Upper lobe of right lung (tissue), 1 donor: ENCODE results near the gene TLE4. TPM values are rescaled to one million over a fixed set of nuclear protein-coding genes. Genes with fewer than 3 reads are reported as not detected.
"Not testable (repeated sequence)": the region's sequence is repeated elsewhere in the genome, so short reads cannot be mapped to it uniquely, and the experiment has no call there.

Experiments
- ATAC-seq: fragments of 200-7000 bp; cut with Tn5 transposase; one replicate; pipeline ENCODE4 v1.9.1; 2020; ENCODE audit warnings: mild to moderate bottlenecking, moderate library complexity
- DNase-seq: peaks from one replicate; pipeline ENCODE4 v3.0.0-alpha.2; 2020
- H3K27ac ChIP-seq: fragments of 200-600 bp; one replicate; pipeline ENCODE4 v1.8.0; 2022
- H3K27me3 ChIP-seq: fragments of 200-600 bp; one replicate; pipeline ENCODE4 v1.8.0; 2022; ENCODE audit warnings: mild to moderate bottlenecking
- H3K36me3 ChIP-seq: fragments of 200-600 bp; one replicate; pipeline ENCODE4 v1.8.0; 2022
- H3K4me1 ChIP-seq: fragments of 200-600 bp; one replicate; pipeline ENCODE4 v1.8.0; 2022
- H3K4me3 ChIP-seq: fragments of 200-600 bp; one replicate; pipeline ENCODE4 v1.8.0; 2022; ENCODE audit warnings: mild to moderate bottlenecking
- H3K9me3 ChIP-seq: fragments of 200-600 bp; one replicate; pipeline ENCODE4 v1.8.0; 2022
- intact Hi-C: fragments of 100-400 bp; cut with DNase I; formaldehyde crosslinking; loops from one replicate; pipeline ENCODE4 v1.11.0; 2022
- total RNA-seq: library from RNA; stranded (reverse); fragmentation: NEBNext Ultra II Directional; extraction: Animal tissue kit (Norgen Biotek cat#: 25700); gene quantifications from one replicate; pipeline ENCODE4 v1.2.1, GENCODE V29; 2021
- TF ChIP-seq, protein P1 (sequence below): fragments of 200-600 bp; IDR thresholded peaks from one replicate; pipeline ENCODE4 v1.8.0; 2022; ENCODE audit warnings: antibody characterized with exemption
- donor health status: DM: no; HTN: yes; CAD: no; lungs with severe emphysema.

Gene TLE4
- total RNA-seq, 1 donor from 2014 or later: 37.1 TPM

GRCh38 chr9:79644048-79644447 is 72.3 kb downstream of the TLE4 start:
- intact Hi-C loops: no loop called here
- no peaks in the 10 kb centered on the region for H3K9me3 ChIP-seq
- ATAC-seq (no peak), DNase-seq (no peak)
- TF ChIP-seq, protein P1, sequence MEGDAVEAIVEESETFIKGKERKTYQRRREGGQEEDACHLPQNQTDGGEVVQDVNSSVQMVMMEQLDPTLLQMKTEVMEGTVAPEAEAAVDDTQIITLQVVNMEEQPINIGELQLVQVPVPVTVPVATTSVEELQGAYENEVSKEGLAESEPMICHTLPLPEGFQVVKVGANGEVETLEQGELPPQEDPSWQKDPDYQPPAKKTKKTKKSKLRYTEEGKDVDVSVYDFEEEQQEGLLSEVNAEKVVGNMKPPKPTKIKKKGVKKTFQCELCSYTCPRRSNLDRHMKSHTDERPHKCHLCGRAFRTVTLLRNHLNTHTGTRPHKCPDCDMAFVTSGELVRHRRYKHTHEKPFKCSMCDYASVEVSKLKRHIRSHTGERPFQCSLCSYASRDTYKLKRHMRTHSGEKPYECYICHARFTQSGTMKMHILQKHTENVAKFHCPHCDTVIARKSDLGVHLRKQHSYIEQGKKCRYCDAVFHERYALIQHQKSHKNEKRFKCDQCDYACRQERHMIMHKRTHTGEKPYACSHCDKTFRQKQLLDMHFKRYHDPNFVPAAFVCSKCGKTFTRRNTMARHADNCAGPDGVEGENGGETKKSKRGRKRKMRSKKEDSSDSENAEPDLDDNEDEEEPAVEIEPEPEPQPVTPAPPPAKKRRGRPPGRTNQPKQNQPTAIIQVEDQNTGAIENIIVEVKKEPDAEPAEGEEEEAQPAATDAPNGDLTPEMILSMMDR: no peak
- H3K4me1 ChIP-seq: no peaks in the 10 kb centered on the region
- H3K36me3 ChIP-seq: no peaks in the 10 kb centered on the region
- no peaks in the 10 kb centered on the region for H3K27me3 ChIP-seq
- no peak overlapping the region for H3K4me3 ChIP-seq
- H3K27ac ChIP-seq: no peak overlapping the region

DNA sequence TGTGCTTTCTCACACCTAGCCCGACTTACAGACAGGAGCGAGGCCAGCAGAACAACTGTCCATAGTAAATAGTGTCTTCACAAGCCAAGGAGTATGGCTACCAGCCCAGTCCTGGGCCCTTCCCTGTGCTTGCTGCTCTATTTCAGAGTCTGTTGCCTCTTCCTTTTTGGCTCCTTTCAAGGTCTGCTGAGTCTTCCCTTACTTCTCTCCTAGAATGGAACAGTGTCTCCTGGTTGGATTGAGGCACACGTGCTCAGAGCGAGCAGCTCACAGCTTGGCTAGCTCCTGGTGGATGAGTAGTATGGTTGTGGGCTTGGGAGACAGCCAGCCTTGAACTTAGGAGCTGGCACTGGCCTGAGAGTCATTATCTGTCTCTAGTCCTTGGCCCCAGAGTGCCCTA is 72.8 kb downstream of the TLE4 start:
- intact Hi-C loops: no loop called here
- no peaks in the 10 kb centered on the region for H3K9me3 ChIP-seq
- no peaks in the 10 kb centered on the region for H3K27me3 ChIP-seq
- TF ChIP-seq, protein P1: no peak
- H3K4me1 ChIP-seq: no peaks in the 10 kb centered on the region
- DNase-seq (no peak), ATAC-seq (no peak)
- no peak overlapping the region for H3K4me3 ChIP-seq
- no peaks in the 10 kb centered on the region for H3K36me3 ChIP-seq
- H3K27ac ChIP-seq: no peak overlapping the region

DNA sequence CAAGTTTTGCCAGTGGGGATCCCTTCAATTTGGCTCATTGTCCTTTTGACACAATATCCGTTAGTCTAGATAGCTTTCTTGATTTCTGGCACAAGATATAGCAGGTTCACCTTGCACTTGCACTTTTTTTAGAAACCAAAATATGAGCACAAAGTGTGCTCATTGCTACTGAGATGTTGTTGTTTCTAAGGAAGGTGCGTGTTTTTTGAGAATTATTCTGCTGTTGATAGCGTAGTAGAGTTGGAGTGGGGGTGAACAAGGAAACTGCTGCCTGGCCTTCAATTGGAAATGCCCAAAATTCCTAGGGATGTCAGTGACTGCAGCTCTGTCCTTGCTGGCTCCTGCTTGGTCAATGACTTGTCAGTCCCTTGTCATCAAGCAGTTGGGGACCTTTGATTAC is 73.3 kb downstream of the TLE4 start:
- TF ChIP-seq, protein P1: no peak
- no peak for ATAC-seq
- no peaks in the 10 kb centered on the region for H3K4me1 ChIP-seq
- H3K27me3 ChIP-seq: no peaks in the 10 kb centered on the region
- H3K27ac ChIP-seq: no peak overlapping the region
- intact Hi-C loops: no loop called here
- H3K4me3 ChIP-seq: no peak overlapping the region
- H3K36me3 ChIP-seq: no peaks in the 10 kb centered on the region
- DNase-seq: no peak
- H3K9me3 ChIP-seq: no peaks in the 10 kb centered on the region

- no peak for ATAC-seq
- Histone ChIP-seq H3K4me1 (peaks cover 1% of the 10 kb centered on the region), H3K9me3 (no peaks in the 10 kb centered on the region), H3K36me3 (no peaks in the 10 kb centered on the region), H3K27ac (no peak overlapping the region), H3K27me3 (no peaks in the 10 kb centered on the region), H3K4me3 (no peak overlapping the region)
- TF ChIP-seq, protein P1: no peak
- intact Hi-C loops: no loop called here
- DNase-seq: no peak
Measured at GRCh38 chr9:79646096-79646495, 74.3 kb downstream of the TLE4 start.

DNA sequence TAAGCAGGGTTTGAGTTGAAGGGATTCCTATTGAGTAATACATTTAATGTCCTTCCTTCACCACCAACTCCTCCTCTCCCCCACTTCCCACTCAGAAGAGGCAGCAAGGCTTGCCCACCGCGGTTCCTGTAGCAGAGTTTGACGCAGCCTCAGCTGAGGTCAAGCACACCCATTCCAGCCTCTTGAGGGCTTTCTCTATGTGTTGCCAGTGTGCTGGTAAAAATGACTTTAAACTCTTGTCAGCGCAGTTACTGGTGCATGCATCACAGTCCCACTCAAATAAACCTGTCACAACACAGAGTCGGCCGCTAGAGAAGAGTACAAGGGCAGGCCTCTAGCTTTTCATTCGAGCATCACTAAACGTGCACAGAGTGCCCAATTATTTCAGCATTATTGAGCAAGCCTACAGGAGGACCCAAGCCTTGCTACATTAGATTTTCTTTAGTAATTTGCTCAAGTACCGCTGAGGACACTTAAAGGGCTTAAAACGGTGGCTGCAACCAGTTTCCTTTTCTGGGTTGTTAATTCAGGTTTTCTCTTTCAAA is 79.6 kb downstream of the TLE4 start:
- H3K27ac ChIP-seq: no peak overlapping the region
- H3K4me1 ChIP-seq: peaks cover 7% of the 10 kb centered on the region
- intact Hi-C loops: no loop called here
- H3K9me3 ChIP-seq: no peaks in the 10 kb centered on the region
- H3K27me3 ChIP-seq: no peaks in the 10 kb centered on the region
- ATAC-seq: peak; percentile 92
- no peaks in the 10 kb centered on the region for H3K36me3 ChIP-seq
- TF ChIP-seq, protein P1: no peak
- H3K4me3 ChIP-seq: no peak overlapping the region
- peak; percentile 66 for DNase-seq

GRCh38 chr9:79652598-79652997 is 80.8 kb downstream of the TLE4 start:
- no peaks in the 10 kb centered on the region for H3K9me3 ChIP-seq
- DNase-seq (no peak), ATAC-seq (no peak)
- TF ChIP-seq, protein P1: no peak
- peaks cover 7% of the 10 kb centered on the region for H3K4me1 ChIP-seq
- intact Hi-C loops: no loop called here
- H3K4me3 ChIP-seq: no peak overlapping the region
- no peaks in the 10 kb centered on the region for H3K36me3 ChIP-seq
- no peaks in the 10 kb centered on the region for H3K27me3 ChIP-seq
- no peak overlapping the region for H3K27ac ChIP-seq

GRCh38 chr9:79654591-79655382 is 83.0 kb downstream of the TLE4 start:
- intact Hi-C loops, H3K4me3 ChIP-seq, H3K27ac ChIP-seq, DNase-seq, H3K9me3 ChIP-seq, H3K27me3 ChIP-seq, H3K4me1 ChIP-seq, ATAC-seq, H3K36me3 ChIP-seq: not testable (repeated sequence)
